Omental fat pad (tissue), 4 donors: Measurements from ENCODE around the gene NUMB. TPM values are rescaled to one million over a fixed set of nuclear protein-coding genes. Genes with fewer than 3 reads are reported as not detected.
"Not testable (repeated sequence)": the region's sequence is repeated elsewhere in the genome, so short reads cannot be mapped to it uniquely, and the experiment has no call there.

Experiments
- ATAC-seq: fragments of 150-250 bp; one replicate; pipeline ENCODE4 v1.9.1; 2016; ENCODE audit warnings: mild to moderate bottlenecking, moderate library complexity; ENCODE audit not compliant: low FRiP score
- DNase-seq: peaks from one replicate; pipeline ENCODE4 v3.0.0-alpha.2; 2019; ENCODE audit warnings: low spot score
- CTCF ChIP-seq, 3 donors: fragments of 450-650 bp; IDR thresholded peaks; one replicate each; pipeline ENCODE4 v1.5.1; 2016 to 2017; ENCODE audit warnings: antibody characterized with exemption in 3 of 3, mild to moderate bottlenecking in 3 of 3, moderate library complexity in 2 of 3
- total RNA-seq, 4 donors: library from RNA; depleted of rRNA; stranded (reverse); fragments of >200 nt; gene quantifications; one replicate each; pipeline ENCODE4 v1.1.0, GENCODE V29; 2016

The NUMB gene
- total RNA-seq, 4 donors from 2014 or later: 48.2 to 95.4 (median 62.8) TPM

- DNase-seq (no peak), ATAC-seq (no peak)
- TF ChIP-seq CTCF (IDR thresholded peaks at IDR 0.05): no peak
Observed at GRCh38 chr14:73368616-73369015, 89.7 kb downstream of the NUMB start.

- DNase-seq (no peak), ATAC-seq (no peak)
- no peak for TF ChIP-seq CTCF (IDR thresholded peaks at IDR 0.05)
Observed at GRCh38 chr14:73365727-73366126, 92.6 kb downstream of the NUMB start.

GRCh38 chr14:73364559-73364958 lies 93.8 kb downstream of the NUMB start:
- TF ChIP-seq CTCF (IDR thresholded peaks at IDR 0.05): no peak
- ATAC-seq (no peak), DNase-seq (no peak)

- DNase-seq (no peak), ATAC-seq (no peak)
- TF ChIP-seq CTCF (IDR thresholded peaks at IDR 0.05): no peak
Observed at GRCh38 chr14:73359445-73359844, 98.9 kb downstream of the NUMB start.

- DNase-seq (no peak), ATAC-seq (no peak)
- TF ChIP-seq CTCF (IDR thresholded peaks at IDR 0.05): no peak
Observed at GRCh38 chr14:73358187-73358586, 100.2 kb downstream of the NUMB start.

- ATAC-seq, DNase-seq: not testable (repeated sequence)
Observed at GRCh38 chr14:73349091-73349490, 109.3 kb downstream of the NUMB start.

GRCh38 chr14:73344319-73344718 lies 114.0 kb downstream of the NUMB start:
- ATAC-seq: no peak
- DNase-seq: no peak
- no peak for TF ChIP-seq CTCF (IDR thresholded peaks at IDR 0.05)

GRCh38 chr14:73342670-73343069 lies 115.7 kb downstream of the NUMB start:
- no peak for ATAC-seq
- DNase-seq: no peak
- TF ChIP-seq CTCF (IDR thresholded peaks at IDR 0.05): no peak
